GM12872 (cell line): ENCODE measurements around the gene DOCK10.

Source experiments
- TF ChIP-seq, protein P1 (sequence below): IDR thresholded peaks from 3 replicates; pipeline ENCODE4 v1.5.1; 2011; ENCODE audit warnings: low read depth, mild to moderate bottlenecking, low read length, moderate library complexity; ENCODE audit not compliant: insufficient read depth

Gene DOCK10

DNA sequence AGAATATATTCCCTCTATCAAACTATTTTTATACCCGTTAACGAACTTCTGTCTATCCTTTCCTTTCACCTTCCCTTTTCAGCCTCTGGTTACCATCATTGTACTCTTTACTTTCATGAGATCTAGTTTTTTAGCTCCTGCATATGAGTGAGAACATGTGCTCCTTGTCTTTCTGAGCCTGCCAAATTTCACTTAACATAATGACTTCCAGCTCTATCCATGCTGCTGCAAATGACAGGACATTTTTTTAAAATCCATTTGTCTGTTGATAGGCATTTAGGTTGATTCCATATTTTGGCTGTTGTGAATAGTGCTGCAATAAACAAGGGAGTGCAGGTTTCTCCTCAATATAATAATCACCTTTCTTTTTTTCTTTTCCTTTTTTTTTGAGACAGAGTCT lies 317.9 kb downstream of the DOCK10 start:
- TF ChIP-seq, protein P1, sequence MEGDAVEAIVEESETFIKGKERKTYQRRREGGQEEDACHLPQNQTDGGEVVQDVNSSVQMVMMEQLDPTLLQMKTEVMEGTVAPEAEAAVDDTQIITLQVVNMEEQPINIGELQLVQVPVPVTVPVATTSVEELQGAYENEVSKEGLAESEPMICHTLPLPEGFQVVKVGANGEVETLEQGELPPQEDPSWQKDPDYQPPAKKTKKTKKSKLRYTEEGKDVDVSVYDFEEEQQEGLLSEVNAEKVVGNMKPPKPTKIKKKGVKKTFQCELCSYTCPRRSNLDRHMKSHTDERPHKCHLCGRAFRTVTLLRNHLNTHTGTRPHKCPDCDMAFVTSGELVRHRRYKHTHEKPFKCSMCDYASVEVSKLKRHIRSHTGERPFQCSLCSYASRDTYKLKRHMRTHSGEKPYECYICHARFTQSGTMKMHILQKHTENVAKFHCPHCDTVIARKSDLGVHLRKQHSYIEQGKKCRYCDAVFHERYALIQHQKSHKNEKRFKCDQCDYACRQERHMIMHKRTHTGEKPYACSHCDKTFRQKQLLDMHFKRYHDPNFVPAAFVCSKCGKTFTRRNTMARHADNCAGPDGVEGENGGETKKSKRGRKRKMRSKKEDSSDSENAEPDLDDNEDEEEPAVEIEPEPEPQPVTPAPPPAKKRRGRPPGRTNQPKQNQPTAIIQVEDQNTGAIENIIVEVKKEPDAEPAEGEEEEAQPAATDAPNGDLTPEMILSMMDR, result no peak

DNA sequence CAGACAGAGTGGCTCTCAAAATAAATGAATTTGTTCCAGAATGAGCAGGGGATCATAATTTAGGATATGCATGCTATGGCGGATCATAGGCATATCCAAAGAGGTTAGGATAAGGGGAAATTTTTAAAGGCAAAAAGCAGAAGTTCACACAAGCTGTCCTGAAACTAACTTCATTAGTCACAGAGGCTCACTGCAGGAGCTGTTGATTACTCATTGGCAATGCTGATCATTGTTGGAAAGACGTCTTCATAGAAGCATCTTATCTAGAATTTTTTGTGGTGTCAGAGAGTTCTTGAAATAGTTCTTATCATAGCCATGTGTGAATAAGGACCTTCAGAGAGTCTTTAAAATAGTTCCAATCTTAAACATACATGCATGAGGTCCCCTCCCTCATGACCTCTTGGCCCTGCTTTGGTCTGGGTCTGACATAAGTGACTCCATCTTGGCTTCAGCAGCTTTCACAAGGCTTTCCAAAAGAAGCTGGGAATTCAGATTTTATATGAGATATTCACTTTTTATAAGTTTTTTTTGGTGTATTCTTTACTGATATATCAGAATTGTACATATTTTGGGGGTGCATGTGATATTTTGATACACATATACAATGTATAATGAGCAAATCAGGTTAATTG lies 318.6 kb downstream of the DOCK10 start:
- TF ChIP-seq, protein P1, result no peak

DNA sequence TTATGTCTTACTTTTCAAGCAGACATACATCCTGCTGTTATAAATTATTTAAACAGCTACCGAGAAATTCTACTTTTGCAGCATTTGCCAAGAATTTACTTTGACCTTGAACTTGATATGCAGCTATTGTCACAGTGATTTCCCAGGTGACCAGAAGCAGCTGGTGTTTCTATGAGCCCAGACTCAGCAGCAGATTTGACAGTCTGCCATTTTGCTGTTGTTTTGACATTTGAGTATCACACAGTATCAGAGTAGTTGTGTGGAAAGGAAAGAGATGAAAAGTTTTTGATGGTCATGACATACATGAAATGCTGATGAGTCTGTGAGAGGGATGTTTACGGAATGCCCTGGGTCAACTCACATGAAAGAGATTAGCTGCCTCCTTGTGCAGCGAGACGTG lies 319.5 kb downstream of the DOCK10 start:
- TF ChIP-seq, protein P1, result no peak

DNA sequence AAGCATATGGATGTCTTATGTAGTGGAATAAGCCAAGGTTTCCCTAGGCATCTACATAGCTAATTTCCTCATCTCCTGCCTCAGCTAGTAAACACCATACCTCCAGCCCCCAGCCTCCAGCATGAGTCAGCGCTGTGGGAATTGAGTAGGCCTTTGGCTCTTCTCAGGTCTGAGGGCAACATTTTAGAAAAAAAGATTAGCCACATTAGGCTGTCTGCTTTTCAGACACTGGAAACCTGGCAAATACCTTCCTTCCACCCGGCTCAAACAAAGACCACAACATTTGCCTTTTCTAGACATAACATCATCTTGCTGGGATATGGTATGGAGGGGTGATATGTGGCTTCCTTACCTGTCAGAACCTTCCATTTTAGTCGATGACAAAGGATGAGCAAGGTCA lies 320.0 kb downstream of the DOCK10 start:
- TF ChIP-seq, protein P1, result no peak

DNA sequence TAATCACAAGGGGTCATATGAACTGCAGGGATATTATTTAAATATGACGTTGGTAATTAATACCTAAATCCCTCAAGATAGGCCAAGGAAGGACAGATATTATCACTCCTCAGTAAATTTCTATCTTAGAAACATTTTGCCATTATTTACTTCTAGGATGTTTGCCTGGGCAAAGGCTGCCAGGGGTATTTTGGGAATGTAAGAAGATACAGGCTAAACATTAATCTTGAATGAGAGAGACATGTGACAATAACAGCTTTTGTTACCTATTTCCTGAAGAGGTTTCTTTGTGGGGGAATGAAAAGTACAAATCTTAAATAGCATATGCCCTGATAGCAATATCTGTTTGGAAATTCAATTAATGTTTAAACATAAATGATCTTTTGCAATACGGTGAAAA lies 325.3 kb downstream of the DOCK10 start:
- TF ChIP-seq, protein P1, result no peak

DNA sequence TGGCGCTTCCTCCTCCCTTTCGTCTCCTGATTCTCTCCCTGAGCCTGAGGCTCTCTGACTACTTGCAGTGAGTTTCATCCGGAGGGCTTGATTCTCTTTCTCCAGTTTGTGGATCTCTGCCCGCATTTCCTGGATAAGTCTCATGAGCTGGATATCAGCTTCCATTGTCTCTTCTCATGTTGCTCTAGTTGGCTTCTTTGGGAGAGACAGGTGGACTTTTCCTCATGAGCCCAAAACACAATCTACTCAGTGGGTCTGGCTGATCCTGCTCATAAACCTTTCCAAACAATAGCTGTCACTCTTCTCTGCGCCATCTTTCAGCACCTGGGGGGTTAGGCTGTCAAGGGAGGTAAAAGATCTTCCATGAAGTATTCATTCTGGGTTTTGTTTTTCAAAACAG lies 326.1 kb downstream of the DOCK10 start, which contains the start of gene CCDC195:
TSS of gene CCDC195 (minus strand) at position 165 of the 400 bp plus-strand sequence. CDS start at position 165, 0 bp downstream.
- TF ChIP-seq, protein P1, result no peak
